ENCODE data around the gene DRD1. TPM values are rescaled to one million over a fixed set of nuclear protein-coding genes. Genes with fewer than 3 reads are reported as not detected.

Gene DRD1
- total and polyA plus RNA-seq, 2 of the 4 experiments (the other 2 are of a cell fraction) = 0.18 to 0.19 TPM

GRCh38 chr5:175491223-175491622, 47.2 kb upstream of the DRD1 start:
- intact Hi-C loops (cut with micrococcal nuclease) (no loop called here), in situ Hi-C loops (cut with MboI; ENCODE audit: low sequenced_read_pairs) (no loop called here), dilution Hi-C loops (cut with HindIII; ENCODE audit: low sequenced_read_pairs, unreplicated experiment) (no loop called here)
- DNase-seq (no peak), ATAC-seq (ENCODE audit: low read depth) (no peak)
- Histone ChIP-seq H3K4me3 (ENCODE audit: insufficient read depth, low read depth, low read length) (no peak overlapping the region), H2AK9ac (replicated peaks; ENCODE audit: low read depth, low read length, poor library complexity) (no peak overlapping the region), H4K91ac (ENCODE audit: insufficient read depth, low read depth, low read length) (no peak overlapping the region), H3K4me1 (ENCODE audit: control insufficient read depth, insufficient read depth, low read length) (no peaks in the 10 kb centered on the region; the same call in 1 of the 2 replicates), H4K20me1 (ENCODE audit: insufficient read depth, low read length) (peaks cover 48% of the 10 kb centered on the region), H3K9me1 (ENCODE audit: insufficient read depth, low read length) (peaks cover 12% of the 10 kb centered on the region; the same call in 1 of the 2 replicates), H3K27me3 (ENCODE audit: control insufficient read depth, insufficient read depth, low read length) (no peaks in the 10 kb centered on the region), H4K5ac (ENCODE audit: low read depth, low read length) (no peak overlapping the region), H3K27ac (ENCODE audit: insufficient read depth, low read length) (no peak overlapping the region), H3K56ac (ENCODE audit: extremely low read depth, insufficient read depth, low read length) (no peak overlapping the region), H3K9me3 (ENCODE audit: control insufficient read depth, insufficient read depth, low read length) (no peaks in the 10 kb centered on the region), H2AFZ (replicated peaks; ENCODE audit: low read length, poor library complexity) (no peak overlapping the region), H3K9ac (ENCODE audit: low read depth, low read length) (no peak overlapping the region), H3K36me3 (ENCODE audit: control insufficient read depth, insufficient read depth, low read length) (peaks cover 43% of the 10 kb centered on the region), H2BK120ac (ENCODE audit: low read depth, low read length) (no peak overlapping the region), H2AK5ac (ENCODE audit: low read depth, low read length) (no peak overlapping the region), H3K4me2 (ENCODE audit: low read depth, low read length) (no peak overlapping the region), H3K23ac (ENCODE audit: low read depth, low read length) (no peak overlapping the region), H2BK15ac (ENCODE audit: low read depth, low read length) (no peak overlapping the region), H2BK5ac (ENCODE audit: low read depth, low read length, poor library complexity, severe bottlenecking) (no peak overlapping the region), H4K8ac (ENCODE audit: low read depth in 2 of 2, low read length in 2 of 2) (no peak overlapping the region), H3K79me1 (ENCODE audit: low read depth in 1 of 2, low read length in 2 of 2) (peaks cover 33 to 52% of the 10 kb centered on the region in 2 experiments), H3K14ac (replicated peaks; ENCODE audit: low read depth, low read length) (no peak overlapping the region), H3K18ac (ENCODE audit: low read depth, low read length) (no peak overlapping the region), H3K4ac (ENCODE audit: low read depth, low read length) (no peak overlapping the region), H2BK20ac (ENCODE audit: low read depth, low read length) (no peak overlapping the region)
- no TSS peak for BruUV-seq (replicated peaks)
- ChIA-PET POLR2A (ENCODE audit: unreplicated experiment) (no interaction called here), CTCF (interaction anchor here (0.6 to 1.2 kb wide), 3 partner anchors 10 to 46 kb away, joined by 3 read pairs; no protein-coding TSS in a partner anchor)
- WGBS, 2 experiments (ENCODE audit: extremely low coverage in 2 of 2, insufficient read length in 1 of 2) = no CpG with 5 or more reads among the region's 6 CpGs
- TF ChIP-seq, protein P1, sequence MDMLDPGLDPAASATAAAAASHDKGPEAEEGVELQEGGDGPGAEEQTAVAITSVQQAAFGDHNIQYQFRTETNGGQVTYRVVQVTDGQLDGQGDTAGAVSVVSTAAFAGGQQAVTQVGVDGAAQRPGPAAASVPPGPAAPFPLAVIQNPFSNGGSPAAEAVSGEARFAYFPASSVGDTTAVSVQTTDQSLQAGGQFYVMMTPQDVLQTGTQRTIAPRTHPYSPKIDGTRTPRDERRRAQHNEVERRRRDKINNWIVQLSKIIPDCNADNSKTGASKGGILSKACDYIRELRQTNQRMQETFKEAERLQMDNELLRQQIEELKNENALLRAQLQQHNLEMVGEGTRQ (IDR thresholded peaks at IDR 0.05; ENCODE audit: low read depth, low read length) = no peak
- TF ChIP-seq MAFK (IDR thresholded peaks at IDR 0.05; ENCODE audit: low read depth, low read length) (no peak), CTCF (conservative IDR thresholded peaks at IDR 0.05; ENCODE audit: low read depth, low read length) (no peak), NFE2L2 (IDR thresholded peaks at IDR 0.05; ENCODE audit: low read depth, low read length) (no peak), RFX5 (IDR thresholded peaks at IDR 0.05; ENCODE audit: low read depth, low read length) (no peak), POLR2A (IDR thresholded peaks at IDR 0.05; ENCODE audit: low read depth, low read length) (no peak), FOS (IDR thresholded peaks at IDR 0.05; ENCODE audit: low read depth, low read length) (no peak), RAD21 (IDR thresholded peaks at IDR 0.05; ENCODE audit: low read length) (no peak), SMC3 (IDR thresholded peaks at IDR 0.05; ENCODE audit: low read depth, low read length) (no peak), CEBPB (IDR thresholded peaks at IDR 0.05; ENCODE audit: low read depth, low read length) (no peak), RCOR1 (IDR thresholded peaks at IDR 0.05; ENCODE audit: insufficient replicate concordance, low read length) (no peak)
- TF ChIP-seq, protein P2, sequence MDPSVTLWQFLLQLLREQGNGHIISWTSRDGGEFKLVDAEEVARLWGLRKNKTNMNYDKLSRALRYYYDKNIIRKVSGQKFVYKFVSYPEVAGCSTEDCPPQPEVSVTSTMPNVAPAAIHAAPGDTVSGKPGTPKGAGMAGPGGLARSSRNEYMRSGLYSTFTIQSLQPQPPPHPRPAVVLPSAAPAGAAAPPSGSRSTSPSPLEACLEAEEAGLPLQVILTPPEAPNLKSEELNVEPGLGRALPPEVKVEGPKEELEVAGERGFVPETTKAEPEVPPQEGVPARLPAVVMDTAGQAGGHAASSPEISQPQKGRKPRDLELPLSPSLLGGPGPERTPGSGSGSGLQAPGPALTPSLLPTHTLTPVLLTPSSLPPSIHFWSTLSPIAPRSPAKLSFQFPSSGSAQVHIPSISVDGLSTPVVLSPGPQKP (IDR thresholded peaks at IDR 0.05; ENCODE audit: borderline replicate concordance, low read depth, low read length) = no peak

Measured in IMR-90 (cell line).